Measurements from ENCODE around the gene SLC2A4RG.

SLC2A4RG gene

GRCh38 chr20:63787749-63788148, 48.2 kb downstream of the SLC2A4RG start:
- TF ChIP-seq, protein P1, sequence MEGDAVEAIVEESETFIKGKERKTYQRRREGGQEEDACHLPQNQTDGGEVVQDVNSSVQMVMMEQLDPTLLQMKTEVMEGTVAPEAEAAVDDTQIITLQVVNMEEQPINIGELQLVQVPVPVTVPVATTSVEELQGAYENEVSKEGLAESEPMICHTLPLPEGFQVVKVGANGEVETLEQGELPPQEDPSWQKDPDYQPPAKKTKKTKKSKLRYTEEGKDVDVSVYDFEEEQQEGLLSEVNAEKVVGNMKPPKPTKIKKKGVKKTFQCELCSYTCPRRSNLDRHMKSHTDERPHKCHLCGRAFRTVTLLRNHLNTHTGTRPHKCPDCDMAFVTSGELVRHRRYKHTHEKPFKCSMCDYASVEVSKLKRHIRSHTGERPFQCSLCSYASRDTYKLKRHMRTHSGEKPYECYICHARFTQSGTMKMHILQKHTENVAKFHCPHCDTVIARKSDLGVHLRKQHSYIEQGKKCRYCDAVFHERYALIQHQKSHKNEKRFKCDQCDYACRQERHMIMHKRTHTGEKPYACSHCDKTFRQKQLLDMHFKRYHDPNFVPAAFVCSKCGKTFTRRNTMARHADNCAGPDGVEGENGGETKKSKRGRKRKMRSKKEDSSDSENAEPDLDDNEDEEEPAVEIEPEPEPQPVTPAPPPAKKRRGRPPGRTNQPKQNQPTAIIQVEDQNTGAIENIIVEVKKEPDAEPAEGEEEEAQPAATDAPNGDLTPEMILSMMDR (conservative IDR thresholded peaks at IDR 0.05; ENCODE audit: low read length), result no peak
- no peak for DNase-seq (ENCODE audit: low read depth)
- H3K4me3 ChIP-seq (ENCODE audit: low read length), result no peak overlapping the region

- no peak for DNase-seq (ENCODE audit: low read depth)
- H3K4me3 ChIP-seq (ENCODE audit: low read length), result no peak overlapping the region
- TF ChIP-seq, protein P1 (conservative IDR thresholded peaks at IDR 0.05; ENCODE audit: low read length), result no peak
These were observed 50.4 kb downstream of the SLC2A4RG start for GRCh38 chr20:63789836-63790571.

GRCh38 chr20:63790572-63791168, 51.1 kb downstream of the SLC2A4RG start:
- H3K4me3 ChIP-seq (ENCODE audit: low read length), result no peak overlapping the region
- TF ChIP-seq, protein P1 (conservative IDR thresholded peaks at IDR 0.05; ENCODE audit: low read length), result no peak
- no peak for DNase-seq (ENCODE audit: low read depth)

- TF ChIP-seq, protein P1 (conservative IDR thresholded peaks at IDR 0.05; ENCODE audit: low read length), result no peak
- no peak for DNase-seq (ENCODE audit: low read depth)
- H3K4me3 ChIP-seq (ENCODE audit: low read length), result no peak overlapping the region
These were observed 52.1 kb downstream of the SLC2A4RG start for GRCh38 chr20:63791497-63792156.

DNA sequence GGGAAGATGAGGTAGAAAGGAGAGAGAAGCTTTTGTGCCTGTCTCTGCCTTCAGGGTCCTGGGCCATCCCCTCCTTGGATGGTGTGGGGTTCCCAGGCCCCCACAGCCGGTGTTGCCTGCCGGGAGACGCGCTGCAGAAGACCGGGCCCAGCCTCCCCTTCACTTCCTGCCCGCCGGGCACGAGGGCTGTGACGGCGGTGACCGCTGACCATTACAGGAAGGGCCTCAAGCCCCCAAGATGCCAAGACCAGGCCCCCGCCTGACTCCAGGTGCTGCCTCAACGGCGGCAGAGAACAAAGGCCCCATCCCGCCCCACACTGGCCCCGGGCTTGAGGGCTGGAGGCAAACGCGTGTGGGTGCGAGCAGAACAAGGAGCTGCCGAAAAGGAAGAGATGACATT, 53.3 kb downstream of the SLC2A4RG start:
- TF ChIP-seq, protein P1 (conservative IDR thresholded peaks at IDR 0.05; ENCODE audit: low read length), result no peak
- DNase-seq (ENCODE audit: low read depth), result no peak
- H3K4me3 ChIP-seq (ENCODE audit: low read length), result no peak overlapping the region
